K562 (cell line): ENCODE data around the gene ARHGEF18. TPM values are rescaled to one million over a fixed set of nuclear protein-coding genes. Genes with fewer than 3 reads are reported as not detected.

Source experiments
- ATAC-seq: fragments of 200-7000 bp; cut with Tn5 transposase; 3 replicates; pipeline ENCODE4 v1.9.1; 2020; ENCODE audit warnings: moderate library complexity
- BruUV-seq: library from RNA; stranded (reverse); fragments of 400-500 nt; replicated peaks from 2 replicates; lab custom pipeline; 2021; lab: Mats Ljungman, UMichigan
- CTCF ChIA-PET: fragments of 300-600 bp; formaldehyde crosslinking; extraction: SDS; loops from one replicate; lab custom pipeline; 2021; ENCODE audit warnings: low intra/inter-chr PET ratio; lab: Yijun Ruan, JAX
- POLR2A ChIA-PET: fragments of 300-600, 350-650 bp; sonication (Branson Sonifier 250); formaldehyde crosslinking; extraction: SDS; loops from one replicate; lab custom pipeline; 2021; ENCODE audit warnings: antibody characterized with exemption, inconsistent platforms; lab: Yijun Ruan, JAX
- DNase-seq, 4 experiments: peaks; one replicate each; pipeline versions ENCODE4 v3.0.0 to v3.0.0-alpha.2; 2011 to 2018; ENCODE audit warnings: low spot score in 3 of 4, mixed read lengths in 3 of 4; ENCODE audit errors: extremely low read depth in 1 of 4
- FAIRE-seq: peaks from 2 replicates; lab custom pipeline; 2011; peaks lifted over from hg19 to GRCh38; lab: Jason Lieb, UNC
- H2AFZ ChIP-seq: 2 replicates; pipeline ENCODE4 v1.6.0; 2011; ENCODE audit warnings: low read depth, low read length, control low read depth, inconsistent platforms
- H3K27ac ChIP-seq: fragments of 200-600 bp; 3 replicates; pipeline ENCODE4 v1.8.0; 2011; ENCODE audit warnings: low read depth, mild to moderate bottlenecking, control low read depth, inconsistent platforms, low read length, moderate library complexity, mixed read lengths; ENCODE audit errors: extremely low read depth
- H3K27me3 ChIP-seq, 2 experiments: fragments of 300-600 bp in 1 of 2; 2 replicates in 1 of 2; 3 replicates in 1 of 2; pipeline versions ENCODE4 v1.6.0 to v1.8.0; 2011; ENCODE audit warnings: inconsistent platforms in 2 of 2, low read length in 2 of 2, mild to moderate bottlenecking in 1 of 2, mixed read lengths in 1 of 2, moderate library complexity in 1 of 2; ENCODE audit not compliant: control insufficient read depth in 2 of 2, insufficient read depth in 2 of 2
- H3K36me3 ChIP-seq: fragments of 300-600 bp; 3 replicates; pipeline ENCODE4 v1.8.0; 2011; ENCODE audit warnings: mild to moderate bottlenecking, low read length, inconsistent platforms; ENCODE audit not compliant: control insufficient read depth, insufficient read depth
- H3K4me1 ChIP-seq, 2 experiments: fragments of 200-600 bp in 1 of 2; replicated peaks in 1 of 2; 2 replicates in 1 of 2; 3 replicates in 1 of 2; pipeline versions ENCODE4 v1.5.1 to v1.8.0; 2011; ENCODE audit warnings: inconsistent platforms in 2 of 2, low read length in 2 of 2, mild to moderate bottlenecking in 1 of 2, mixed read lengths in 1 of 2, moderate library complexity in 1 of 2; ENCODE audit not compliant: control insufficient read depth in 2 of 2, insufficient read depth in 2 of 2
- H3K4me2 ChIP-seq: 2 replicates; pipeline ENCODE4 v1.6.1; 2011; ENCODE audit warnings: low read length, control low read depth, inconsistent platforms, mixed read lengths; ENCODE audit not compliant: insufficient read depth
- H3K4me3 ChIP-seq: fragments of 200-600 bp; sonication (generic), shearing (Covaris generic); 2 replicates; pipeline ENCODE4 v1.5.1; 2016; ENCODE audit warnings: control low read depth, inconsistent platforms
- H3K79me2 ChIP-seq: fragments of 200-600 bp; 3 replicates; pipeline ENCODE4 v1.8.0; 2011; ENCODE audit warnings: low read length, inconsistent platforms; ENCODE audit not compliant: control insufficient read depth, insufficient read depth
- H3K9ac ChIP-seq, 2 experiments: 2 replicates each; pipeline versions ENCODE4 v1.6.0 to v1.6.1; 2011; ENCODE audit warnings: low read depth in 2 of 2, low read length in 2 of 2, control low read depth in 1 of 2, inconsistent platforms in 1 of 2, mild to moderate bottlenecking in 1 of 2, mixed read lengths in 1 of 2; ENCODE audit not compliant: insufficient read depth in 1 of 2
- H3K9me1 ChIP-seq: one replicate; pipeline ENCODE4 v1.6.0; 2011; ENCODE audit warnings: inconsistent platforms, mild to moderate bottlenecking, low read length, moderate library complexity; ENCODE audit not compliant: control insufficient read depth, insufficient read depth
- H3K9me3 ChIP-seq: replicated peaks from 2 replicates; pipeline ENCODE4 v1.5.1; 2011; ENCODE audit warnings: low read depth, low read length, inconsistent platforms; ENCODE audit not compliant: control insufficient read depth, insufficient read depth
- H4K20me1 ChIP-seq: replicated peaks from 2 replicates; pipeline ENCODE4 v1.6.1; 2011; ENCODE audit warnings: low read length, inconsistent platforms, mixed read lengths; ENCODE audit not compliant: control insufficient read depth, insufficient read depth
- DIDO1 ChIP-seq: fragments of 450-650 bp; IDR thresholded peaks from 2 replicates; pipeline ENCODE4 v1.6.1; 2016; ENCODE audit warnings: low read depth, missing biosample characterization, missing genetic modification characterization
- DMBX1 ChIP-seq: fragments of 250-450 bp; sonication (Bioruptor Pico); IDR thresholded peaks from 2 replicates; pipeline ENCODE4 v1.8.0; 2022; ENCODE audit warnings: inconsistent platforms, mild to moderate bottlenecking, moderate library complexity, borderline replicate concordance
- E2F6 ChIP-seq, 2 experiments: IDR thresholded peaks; 2 replicates each; pipeline ENCODE4 v1.6.1; 2011; ENCODE audit warnings: borderline replicate concordance in 1 of 2, control low read depth in 1 of 2, low read depth in 1 of 2, low read length in 1 of 2, mild to moderate bottlenecking in 1 of 2, mixed read lengths in 1 of 2, moderate library complexity in 1 of 2; ENCODE audit not compliant: insufficient read depth in 1 of 2, insufficient read length in 1 of 2, poor library complexity in 1 of 2, severe bottlenecking in 1 of 2; ENCODE audit errors: extremely low read depth in 1 of 2
- GTF2B ChIP-seq: IDR thresholded peaks from 2 replicates; pipeline ENCODE4 v1.6.1; 2011; ENCODE audit not compliant: insufficient read length; ENCODE audit errors: extremely low read depth
- HDAC3 ChIP-seq: fragments of 450-650 bp; IDR thresholded peaks from 2 replicates; pipeline ENCODE4 v1.6.1; 2018; ENCODE audit warnings: borderline replicate concordance, mild to moderate bottlenecking, moderate library complexity; ENCODE audit not compliant: partially characterized antibody
- HMGN3 ChIP-seq: IDR thresholded peaks from 2 replicates; pipeline ENCODE4 v1.6.1; 2011; ENCODE audit warnings: borderline replicate concordance, low read depth, mild to moderate bottlenecking, mixed read lengths, low read length; ENCODE audit not compliant: insufficient read length; ENCODE audit errors: extremely low read depth
- NFXL1 ChIP-seq: fragments of 450-650 bp; formaldehyde crosslinking; IDR thresholded peaks from 2 replicates; pipeline ENCODE4 v1.4.0; 2021; ENCODE audit warnings: mild to moderate bottlenecking
- RERE ChIP-seq: sonication (generic); formaldehyde crosslinking; IDR thresholded peaks from 2 replicates; pipeline ENCODE4 v1.8.0; 2023; ENCODE audit warnings: missing genetic modification reagents, mild to moderate bottlenecking, borderline replicate concordance
- ZNF408 ChIP-seq: fragments of 250-450 bp; sonication (Bioruptor Pico); IDR thresholded peaks from 2 replicates; pipeline ENCODE4 v1.4.0; 2020; ENCODE audit warnings: low read depth, mild to moderate bottlenecking, moderate library complexity
- ZNF79 ChIP-seq: fragments of 250-450 bp; sonication (Bioruptor Pico); IDR thresholded peaks from 2 replicates; pipeline ENCODE4 v1.4.0; 2020; ENCODE audit warnings: low read depth, mild to moderate bottlenecking, moderate library complexity
- WGBS: fragments of 100-300 bp; shearing (Covaris generic); methylation state at CpG from one replicate; pipeline ENCODE4 v1.1.6; 2016; ENCODE audit warnings: low coverage, mixed read lengths; ENCODE audit not compliant: insufficient coverage; ENCODE audit errors: missing lambda C conversion rate; 5-methylcytosine and 5-hydroxymethylcytosine counted together
- in situ Hi-C: fragments of 300-500 bp; cut with MboI; formaldehyde crosslinking; loops from 4 replicates; pipeline ENCODE4 v1.15.0; 2018; ENCODE audit warnings: inconsistent platforms, mixed read lengths
- intact Hi-C: fragments of 100-400 bp; cut with micrococcal nuclease; formaldehyde crosslinking; loops from 2 replicates; pipeline ENCODE4 v1.14.2; 2022
- polyA plus RNA-seq, 8 experiments: library from polyadenylated mRNA; depleted of rRNA in 4 of 8; stranded (reverse) in 5 of 8; unstranded in 3 of 8; fragments of >200 nt; fragmentation: Nextera tagmentation in 2 of 8; fragmentation: Illumina TruSeq in 1 of 8; extraction: Ambion mirVana in 2 of 8; extraction: Trizol in 1 of 8; gene quantifications; 2 replicates each; pipeline versions ENCODE4 v1.2.1 to v1.2.3, GENCODE V29; 2011 to 2014; ENCODE audit warnings: inconsistent platforms in 1 of 8, missing spikeins in 1 of 8
- total RNA-seq, 7 experiments: library from RNA; depleted of rRNA in 6 of 7; stranded (reverse); fragments of >200 nt in 6 of 7; fragmentation: Illumina TruSeq in 2 of 7; extraction: Trizol in 2 of 7; gene quantifications; 2 replicates each; pipeline versions ENCODE4 v1.2.1 to v1.2.3, GENCODE V29; 2011 to 2021; ENCODE audit warnings: low replicate concordance in 1 of 7

The ARHGEF18 gene
- total and polyA plus RNA-seq, 9 of the 15 experiments (the other 6 are each of a cell fraction or from before 2014, with no cell fraction given), result 0.04 to 16.5 (median 4.5) TPM

GRCh38 chr19:7366701-7367420, 18.1 kb downstream of the ARHGEF18 start (continued):
- no peak for TF ChIP-seq DIDO1 (tag)
- TF ChIP-seq E2F6 (IDR thresholded peaks at IDR 0.05; ENCODE audit: borderline replicate concordance in 1 of 2, extremely low read depth in 1 of 2, insufficient read depth in 1 of 2, insufficient read length in 1 of 2, low read depth in 1 of 2, low read length in 1 of 2, poor library complexity in 1 of 2, severe bottlenecking in 1 of 2), result no peak
- TF ChIP-seq DMBX1 (CRISPR knock-in tag), result no peak
- no peak for TF ChIP-seq ZNF408 (CRISPR knock-in tag)
- no peak for TF ChIP-seq HMGN3
- TF ChIP-seq ZNF79 (CRISPR knock-in tag), result no peak

GRCh38 chr19:7368456-7368855, 19.7 kb downstream of the ARHGEF18 start:
- H3K27me3 ChIP-seq, result peaks cover 22 to 42% of the 10 kb centered on the region in 2 experiments; a peak in 4 of 5 replicates
- H3K27ac ChIP-seq, result no peak overlapping the region
- no peak overlapping the region for H3K9ac ChIP-seq
- ATAC-seq (no peak), DNase-seq (no peak), FAIRE-seq (no peak)
- H3K4me2 ChIP-seq, result no peak overlapping the region
- no peaks in the 10 kb centered on the region for H3K9me1 ChIP-seq
- no peak overlapping the region for H2AFZ ChIP-seq
- no peaks in the 10 kb centered on the region for H3K9me3 ChIP-seq
- H3K4me1 ChIP-seq, result peaks cover 0 to 3% of the 10 kb centered on the region in 2 experiments; a peak in 1 of 5 replicates
- ChIA-PET POLR2A (interaction anchor here (0.6 to 0.8 kb wide), 2 partner anchors 11 kb away, joined by 3 to 5 read pairs; no protein-coding TSS in a partner anchor), CTCF (interaction anchor here (0.5 kb wide), 1 partner anchor 162 kb away, joined by 3 read pairs; no protein-coding TSS in a partner anchor)
- H3K79me2 ChIP-seq, result no peaks in the 10 kb centered on the region
- intact Hi-C loops, result loop anchor here (10.0 kb wide), 1 partner anchor 426 kb away; no protein-coding TSS in a partner anchor
- WGBS, result 0% methylated on average over 4 of the region's 4 CpGs
- H3K36me3 ChIP-seq, result no peaks in the 10 kb centered on the region
- no peak overlapping the region for H3K4me3 ChIP-seq
- no peaks in the 10 kb centered on the region for H4K20me1 ChIP-seq
- in situ Hi-C loops, result no loop called here
- no TSS peak for BruUV-seq
- TF ChIP-seq RERE (CRISPR knock-in tag) (no peak), HDAC3 (no peak), GTF2B (no peak), NFXL1 (no peak)
